NCI-H345 treated with DMSO at 0.1 percent for 48 hours (cell line): Measurements from ENCODE around the gene NT5DC2.

Source experiments
- DNase-seq: peaks from one replicate; lab custom pipeline; 2025; ENCODE audit not compliant: unreplicated experiment; lab: John Stamatoyannopoulos, UW

Gene NT5DC2

DNA sequence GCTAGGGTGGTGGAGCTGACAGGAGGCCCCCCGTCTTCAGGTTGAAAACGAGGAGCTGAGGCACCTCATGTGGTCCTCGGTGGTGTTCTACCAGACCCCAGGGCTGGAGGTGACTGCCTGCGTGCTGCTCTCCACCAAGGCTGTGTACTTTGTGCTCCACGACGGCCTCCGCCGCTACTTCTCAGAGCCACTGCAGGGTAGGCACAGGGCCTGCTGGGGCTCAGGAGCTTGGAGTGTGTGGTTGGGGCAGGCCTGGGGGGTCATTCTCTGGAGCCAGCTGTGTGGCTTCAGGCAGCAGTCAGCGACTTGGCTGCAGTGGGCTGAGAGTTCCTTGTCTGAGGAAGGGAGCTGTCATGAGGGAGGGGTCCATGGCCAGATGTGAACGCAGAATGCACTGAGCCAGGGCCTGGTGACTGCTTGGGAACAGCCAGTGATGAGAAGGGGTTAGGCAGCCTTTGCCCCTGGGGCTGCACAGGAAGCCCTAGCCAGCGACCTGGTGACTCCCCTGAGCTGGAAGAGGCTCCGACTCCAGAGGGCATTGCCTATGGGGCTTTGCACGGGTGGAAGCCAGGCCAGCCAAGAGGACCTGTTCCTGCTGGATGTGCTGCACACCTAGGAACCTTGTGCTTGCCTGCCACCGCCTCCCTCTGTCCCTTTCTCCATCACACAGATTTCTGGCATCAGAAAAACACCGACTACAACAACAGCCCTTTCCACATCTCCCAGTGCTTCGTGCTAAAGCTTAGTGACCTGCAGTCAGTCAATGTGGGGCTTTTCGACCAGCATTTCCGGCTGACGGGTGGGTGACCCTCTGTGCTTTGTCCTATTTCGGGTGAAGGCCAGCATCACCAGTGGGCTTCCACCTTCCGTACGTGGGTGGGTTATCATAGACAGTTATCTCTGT lies 43.4 kb downstream of the NT5DC2 start:
- DNase-seq, result no peak

- DNase-seq, result no peak
Observed at GRCh38 chr3:52489453-52489852, 44.2 kb downstream of the NT5DC2 start.

- DNase-seq, result no peak
Observed at GRCh38 chr3:52488746-52489145, 44.9 kb downstream of the NT5DC2 start.

DNA sequence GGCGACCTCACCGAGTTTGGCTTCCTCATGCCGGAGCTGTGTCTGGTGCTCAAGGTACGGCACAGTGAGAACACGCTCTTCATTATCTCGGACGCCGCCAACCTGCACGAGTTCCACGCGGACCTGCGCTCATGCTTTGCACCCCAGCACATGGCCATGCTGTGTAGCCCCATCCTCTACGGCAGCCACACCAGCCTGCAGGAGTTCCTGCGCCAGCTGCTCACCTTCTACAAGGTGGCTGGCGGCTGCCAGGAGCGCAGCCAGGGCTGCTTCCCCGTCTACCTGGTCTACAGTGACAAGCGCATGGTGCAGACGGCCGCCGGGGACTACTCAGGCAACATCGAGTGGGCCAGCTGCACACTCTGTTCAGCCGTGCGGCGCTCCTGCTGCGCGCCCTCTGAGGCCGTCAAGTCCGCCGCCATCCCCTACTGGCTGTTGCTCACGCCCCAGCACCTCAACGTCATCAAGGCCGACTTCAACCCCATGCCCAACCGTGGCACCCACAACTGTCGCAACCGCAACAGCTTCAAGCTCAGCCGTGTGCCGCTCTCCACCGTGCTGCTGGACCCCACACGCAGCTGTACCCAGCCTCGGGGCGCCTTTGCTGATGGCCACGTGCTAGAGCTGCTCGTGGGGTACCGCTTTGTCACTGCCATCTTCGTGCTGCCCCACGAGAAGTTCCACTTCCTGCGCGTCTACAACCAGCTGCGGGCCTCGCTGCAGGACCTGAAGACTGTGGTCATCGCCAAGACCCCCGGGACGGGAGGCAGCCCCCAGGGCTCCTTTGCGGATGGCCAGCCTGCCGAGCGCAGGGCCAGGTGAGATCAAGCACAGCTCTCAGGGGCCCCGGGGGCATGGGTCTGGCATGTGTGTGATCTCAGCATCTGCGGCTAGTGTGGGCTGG lies 45.6 kb downstream of the NT5DC2 start:
- DNase-seq, result no peak

DNA sequence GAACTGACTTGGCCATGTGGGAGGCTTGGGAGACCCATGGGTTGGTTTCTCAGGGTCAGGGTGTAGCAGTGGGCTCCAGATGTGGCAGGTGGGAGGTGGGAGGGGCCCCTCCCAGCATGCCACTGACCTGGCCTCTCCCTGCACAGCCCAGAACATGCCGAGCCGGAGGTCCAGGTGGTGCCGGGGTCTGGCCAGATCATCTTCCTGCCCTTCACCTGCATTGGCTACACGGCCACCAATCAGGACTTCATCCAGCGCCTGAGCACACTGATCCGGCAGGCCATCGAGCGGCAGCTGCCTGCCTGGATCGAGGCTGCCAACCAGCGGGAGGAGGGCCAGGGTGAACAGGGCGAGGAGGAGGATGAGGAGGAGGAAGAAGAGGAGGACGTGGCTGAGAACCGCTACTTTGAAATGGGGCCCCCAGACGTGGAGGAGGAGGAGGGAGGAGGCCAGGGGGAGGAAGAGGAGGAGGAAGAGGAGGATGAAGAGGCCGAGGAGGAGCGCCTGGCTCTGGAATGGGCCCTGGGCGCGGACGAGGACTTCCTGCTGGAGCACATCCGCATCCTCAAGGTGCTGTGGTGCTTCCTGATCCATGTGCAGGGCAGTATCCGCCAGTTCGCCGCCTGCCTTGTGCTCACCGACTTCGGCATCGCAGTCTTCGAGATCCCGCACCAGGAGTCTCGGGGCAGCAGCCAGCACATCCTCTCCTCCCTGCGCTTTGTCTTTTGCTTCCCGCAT lies 46.4 kb downstream of the NT5DC2 start:
- no peak for DNase-seq

- no peak for DNase-seq
Observed at GRCh38 chr3:52484680-52485461, 48.8 kb downstream of the NT5DC2 start.

DNA sequence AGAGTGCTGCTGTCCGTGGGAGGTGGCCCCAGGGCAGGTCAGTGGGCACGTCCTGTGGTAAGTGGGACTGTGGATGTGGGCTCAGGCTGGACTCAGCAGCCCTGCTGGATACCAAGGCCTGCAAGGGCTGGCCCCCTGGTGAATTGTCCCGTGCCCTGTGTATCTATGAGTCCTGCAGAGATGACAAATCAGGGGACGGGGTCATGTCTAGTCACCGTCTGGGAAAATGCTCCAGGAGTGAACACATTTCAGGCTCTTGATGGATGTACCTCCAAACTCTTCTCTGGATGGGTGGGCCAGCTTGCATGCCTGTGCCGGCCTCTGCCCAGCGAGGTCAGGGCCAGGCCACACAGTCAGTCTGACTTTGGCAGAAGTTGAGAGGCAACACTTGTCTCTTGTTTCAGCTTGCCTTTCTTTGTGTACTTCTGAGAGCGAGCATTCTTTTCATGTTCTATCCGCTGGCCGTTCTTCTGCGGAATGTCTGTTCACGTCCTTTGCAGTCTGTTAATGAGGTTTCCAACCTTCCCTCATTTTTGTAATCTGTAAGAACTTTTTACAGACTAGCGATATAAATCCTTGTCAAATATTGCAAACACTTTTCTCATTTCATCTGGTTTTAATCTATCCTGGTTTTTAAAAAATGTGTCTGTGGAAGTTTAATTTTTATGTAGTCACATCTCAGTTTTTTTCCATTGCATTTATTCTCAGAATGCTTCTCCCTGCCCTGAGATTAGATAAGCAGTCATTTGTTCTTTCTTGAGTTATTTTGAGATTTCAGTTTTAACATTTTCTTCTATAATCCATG lies 49.9 kb downstream of the NT5DC2 start:
- no peak for DNase-seq

DNA sequence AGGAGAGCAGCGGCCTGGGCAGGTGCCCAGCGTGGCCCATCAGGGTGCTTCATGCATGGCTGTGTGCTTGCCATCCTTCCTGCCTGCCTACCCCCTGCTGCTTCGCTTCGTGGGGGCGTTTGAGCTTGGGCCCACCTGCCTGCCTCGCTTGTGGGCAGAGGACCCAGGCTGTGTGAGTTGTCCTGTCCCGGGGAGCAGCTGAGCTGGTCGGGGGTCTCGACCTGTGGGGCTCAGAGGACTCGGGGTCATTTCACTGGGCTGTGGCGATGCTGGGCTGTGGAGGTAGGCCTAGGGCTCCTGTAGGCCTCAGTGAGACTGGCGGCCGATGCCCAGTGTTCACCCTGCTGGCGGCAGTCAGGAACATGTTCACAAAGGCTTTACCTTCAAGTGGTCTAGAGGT lies 50.6 kb downstream of the NT5DC2 start:
- no peak for DNase-seq

GRCh38 chr3:52481819-52482521 lies 51.7 kb downstream of the NT5DC2 start:
- no peak for DNase-seq

DNA sequence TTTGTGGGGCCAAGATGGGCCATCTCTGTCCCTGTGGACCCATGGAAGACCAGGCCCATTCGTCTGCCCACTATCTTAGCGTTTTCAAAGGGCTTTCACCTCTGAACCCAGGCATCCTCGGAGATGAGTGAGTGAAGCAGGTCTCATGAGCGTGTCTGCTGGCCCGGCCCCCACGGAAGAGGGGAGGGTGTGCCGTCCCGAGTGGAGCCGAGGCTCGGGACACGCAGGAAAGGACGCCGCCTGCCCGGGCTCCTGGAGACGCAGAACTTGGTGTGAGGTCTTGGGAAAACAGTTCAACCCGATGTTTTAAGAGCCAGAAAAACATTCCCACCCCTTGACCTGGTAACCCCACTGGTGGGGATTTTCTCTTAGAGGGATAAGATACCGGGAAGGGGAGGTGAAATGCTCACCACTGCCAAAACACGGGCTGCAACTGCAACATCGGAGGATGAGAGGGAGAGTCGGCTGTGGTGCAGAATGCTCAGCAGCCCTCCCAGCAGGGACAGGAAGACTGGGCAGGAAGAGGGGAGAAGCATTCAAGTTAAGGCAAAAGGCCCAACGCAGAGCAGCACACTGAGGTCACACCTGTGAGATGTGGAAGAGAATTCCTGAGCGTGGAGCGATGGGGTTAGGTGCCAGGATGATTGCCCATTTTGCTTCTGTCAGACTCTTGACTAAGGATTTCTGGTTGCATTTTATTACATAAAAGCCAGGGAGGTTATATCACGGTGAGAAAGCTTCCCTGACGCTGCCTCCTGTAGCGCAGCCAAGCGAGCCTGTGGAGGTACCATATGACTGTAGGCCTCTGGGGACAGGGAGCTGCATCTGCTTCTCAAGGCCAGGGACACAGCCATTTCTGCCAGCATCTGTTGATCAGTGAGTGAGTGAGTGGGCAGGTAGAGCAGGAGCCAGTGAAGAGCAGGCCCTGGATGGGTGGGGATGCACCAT lies 52.6 kb downstream of the NT5DC2 start:
- DNase-seq, result no peak

- no peak for DNase-seq
Observed at GRCh38 chr3:52479877-52480575, 53.6 kb downstream of the NT5DC2 start.

GRCh38 chr3:52479037-52479876 lies 54.4 kb downstream of the NT5DC2 start:
- DNase-seq, result no peak

GRCh38 chr3:52477796-52478095 lies 55.9 kb downstream of the NT5DC2 start:
- DNase-seq, result no peak

- no peak for DNase-seq
Observed at GRCh38 chr3:52477076-52477795, 56.4 kb downstream of the NT5DC2 start.
